HL-60 (cell line): ENCODE data around the gene HAUS1.

Source experiments
- DNase-seq, 2 experiments: peaks; one replicate each; pipeline ENCODE4 v3.0.0-alpha.2; 2010 to 2020; ENCODE audit warnings: low read depth in 1 of 2, low spot score in 1 of 2
- H3K27ac ChIP-seq: fragments of 250-450 bp; sonication (Bioruptor Pico); replicated peaks from 2 replicates; pipeline ENCODE4 v1.5.1; 2020; ENCODE audit warnings: mild to moderate bottlenecking, moderate library complexity
- H3K27me3 ChIP-seq: fragments of 250-450 bp; sonication (Bioruptor Pico); 2 replicates; pipeline ENCODE4 v1.5.1; 2021; ENCODE audit warnings: mild to moderate bottlenecking, moderate library complexity; ENCODE audit not compliant: insufficient read depth, poor library complexity, severe bottlenecking
- H3K4me3 ChIP-seq: replicated peaks from 2 replicates; pipeline ENCODE4 v1.5.1; 2011; ENCODE audit warnings: mild to moderate bottlenecking, control low read depth, low read length; ENCODE audit not compliant: insufficient read depth
- GABPA ChIP-seq: IDR thresholded peaks from 2 replicates; pipeline ENCODE4 v1.6.1; 2012; ENCODE audit warnings: low read depth
- POLR2AphosphoS5 ChIP-seq: IDR thresholded peaks from 2 replicates; pipeline ENCODE4 v1.6.1; 2012; ENCODE audit warnings: low read depth
- SPI1 ChIP-seq: IDR thresholded peaks from 2 replicates; pipeline ENCODE4 v1.6.1; 2012; ENCODE audit warnings: low read depth, mild to moderate bottlenecking, borderline replicate concordance
- TF ChIP-seq, protein P1 (sequence below): IDR thresholded peaks from 2 replicates; pipeline ENCODE4 v1.6.1; 2012; ENCODE audit warnings: low read depth; ENCODE audit not compliant: insufficient replicate concordance
- TF ChIP-seq, protein P2 (sequence below): IDR thresholded peaks from one replicate; pipeline ENCODE4 v1.5.1; 2011; ENCODE audit warnings: low read length, control low read depth, inconsistent platforms; ENCODE audit not compliant: insufficient read depth

HAUS1 gene

DNA sequence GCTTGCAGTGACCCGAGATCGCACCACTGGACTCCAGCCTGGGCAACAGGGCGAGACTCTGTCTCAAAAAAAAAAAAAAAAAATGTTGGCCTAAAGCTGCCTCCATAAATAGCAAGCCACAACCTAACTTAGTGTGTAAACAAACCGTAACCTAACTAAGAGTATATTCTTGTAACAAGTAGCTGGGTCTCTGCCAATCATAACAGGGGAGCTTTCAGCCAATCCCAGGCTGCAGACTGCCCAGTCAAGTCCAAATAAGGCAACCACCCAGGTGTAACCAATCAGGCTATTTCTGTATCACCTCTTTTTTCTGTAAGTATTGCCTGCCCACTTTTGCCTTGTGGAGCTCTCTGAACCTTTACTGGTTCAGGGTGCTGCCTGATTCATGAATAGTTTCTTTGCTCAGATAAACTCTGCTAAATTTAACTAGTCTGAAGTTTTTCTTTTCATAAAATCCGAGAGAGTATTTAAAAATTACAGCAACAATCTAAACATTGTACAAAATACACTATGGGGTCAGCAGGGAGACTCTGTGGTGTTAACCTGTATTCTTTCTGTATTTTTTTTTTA is 36.7 kb upstream of the HAUS1 start:
- DNase-seq: no peak
- Histone ChIP-seq H3K27me3 (no peaks in the 10 kb centered on the region), H3K4me3 (no peak overlapping the region), H3K27ac (no peak overlapping the region)
- TF ChIP-seq SPI1 (no peak), POLR2AphosphoS5 (no peak), GABPA (no peak)
- TF ChIP-seq, protein P1, sequence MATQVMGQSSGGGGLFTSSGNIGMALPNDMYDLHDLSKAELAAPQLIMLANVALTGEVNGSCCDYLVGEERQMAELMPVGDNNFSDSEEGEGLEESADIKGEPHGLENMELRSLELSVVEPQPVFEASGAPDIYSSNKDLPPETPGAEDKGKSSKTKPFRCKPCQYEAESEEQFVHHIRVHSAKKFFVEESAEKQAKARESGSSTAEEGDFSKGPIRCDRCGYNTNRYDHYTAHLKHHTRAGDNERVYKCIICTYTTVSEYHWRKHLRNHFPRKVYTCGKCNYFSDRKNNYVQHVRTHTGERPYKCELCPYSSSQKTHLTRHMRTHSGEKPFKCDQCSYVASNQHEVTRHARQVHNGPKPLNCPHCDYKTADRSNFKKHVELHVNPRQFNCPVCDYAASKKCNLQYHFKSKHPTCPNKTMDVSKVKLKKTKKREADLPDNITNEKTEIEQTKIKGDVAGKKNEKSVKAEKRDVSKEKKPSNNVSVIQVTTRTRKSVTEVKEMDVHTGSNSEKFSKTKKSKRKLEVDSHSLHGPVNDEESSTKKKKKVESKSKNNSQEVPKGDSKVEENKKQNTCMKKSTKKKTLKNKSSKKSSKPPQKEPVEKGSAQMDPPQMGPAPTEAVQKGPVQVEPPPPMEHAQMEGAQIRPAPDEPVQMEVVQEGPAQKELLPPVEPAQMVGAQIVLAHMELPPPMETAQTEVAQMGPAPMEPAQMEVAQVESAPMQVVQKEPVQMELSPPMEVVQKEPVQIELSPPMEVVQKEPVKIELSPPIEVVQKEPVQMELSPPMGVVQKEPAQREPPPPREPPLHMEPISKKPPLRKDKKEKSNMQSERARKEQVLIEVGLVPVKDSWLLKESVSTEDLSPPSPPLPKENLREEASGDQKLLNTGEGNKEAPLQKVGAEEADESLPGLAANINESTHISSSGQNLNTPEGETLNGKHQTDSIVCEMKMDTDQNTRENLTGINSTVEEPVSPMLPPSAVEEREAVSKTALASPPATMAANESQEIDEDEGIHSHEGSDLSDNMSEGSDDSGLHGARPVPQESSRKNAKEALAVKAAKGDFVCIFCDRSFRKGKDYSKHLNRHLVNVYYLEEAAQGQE: no peak
- TF ChIP-seq, protein P2, sequence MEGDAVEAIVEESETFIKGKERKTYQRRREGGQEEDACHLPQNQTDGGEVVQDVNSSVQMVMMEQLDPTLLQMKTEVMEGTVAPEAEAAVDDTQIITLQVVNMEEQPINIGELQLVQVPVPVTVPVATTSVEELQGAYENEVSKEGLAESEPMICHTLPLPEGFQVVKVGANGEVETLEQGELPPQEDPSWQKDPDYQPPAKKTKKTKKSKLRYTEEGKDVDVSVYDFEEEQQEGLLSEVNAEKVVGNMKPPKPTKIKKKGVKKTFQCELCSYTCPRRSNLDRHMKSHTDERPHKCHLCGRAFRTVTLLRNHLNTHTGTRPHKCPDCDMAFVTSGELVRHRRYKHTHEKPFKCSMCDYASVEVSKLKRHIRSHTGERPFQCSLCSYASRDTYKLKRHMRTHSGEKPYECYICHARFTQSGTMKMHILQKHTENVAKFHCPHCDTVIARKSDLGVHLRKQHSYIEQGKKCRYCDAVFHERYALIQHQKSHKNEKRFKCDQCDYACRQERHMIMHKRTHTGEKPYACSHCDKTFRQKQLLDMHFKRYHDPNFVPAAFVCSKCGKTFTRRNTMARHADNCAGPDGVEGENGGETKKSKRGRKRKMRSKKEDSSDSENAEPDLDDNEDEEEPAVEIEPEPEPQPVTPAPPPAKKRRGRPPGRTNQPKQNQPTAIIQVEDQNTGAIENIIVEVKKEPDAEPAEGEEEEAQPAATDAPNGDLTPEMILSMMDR: no peak

DNA sequence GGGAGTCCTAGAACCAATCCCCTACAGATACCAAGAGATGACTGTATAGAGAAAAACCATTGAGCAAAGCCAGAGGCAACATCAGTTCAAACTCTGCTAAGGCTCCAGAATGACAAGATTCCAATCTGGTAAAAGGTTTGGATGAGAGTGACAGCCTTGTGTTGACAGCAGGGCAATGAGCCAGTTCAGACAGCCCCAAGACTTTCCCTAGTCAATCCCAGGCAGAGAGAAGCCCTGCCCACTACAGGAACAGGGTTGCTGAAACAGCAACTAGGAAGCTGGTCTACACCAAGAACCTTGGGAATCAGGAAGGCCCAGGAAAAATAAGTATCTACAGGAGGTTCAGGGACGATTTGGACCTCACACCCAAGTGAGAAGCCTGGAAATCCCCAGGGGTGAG is 35.4 kb upstream of the HAUS1 start:
- Histone ChIP-seq H3K4me3 (no peak overlapping the region), H3K27ac (no peak overlapping the region), H3K27me3 (no peaks in the 10 kb centered on the region)
- TF ChIP-seq, protein P1: no peak
- no peak for TF ChIP-seq SPI1
- TF ChIP-seq, protein P2: no peak
- no peak for TF ChIP-seq GABPA
- no peak for TF ChIP-seq POLR2AphosphoS5
- DNase-seq: no peak

DNA sequence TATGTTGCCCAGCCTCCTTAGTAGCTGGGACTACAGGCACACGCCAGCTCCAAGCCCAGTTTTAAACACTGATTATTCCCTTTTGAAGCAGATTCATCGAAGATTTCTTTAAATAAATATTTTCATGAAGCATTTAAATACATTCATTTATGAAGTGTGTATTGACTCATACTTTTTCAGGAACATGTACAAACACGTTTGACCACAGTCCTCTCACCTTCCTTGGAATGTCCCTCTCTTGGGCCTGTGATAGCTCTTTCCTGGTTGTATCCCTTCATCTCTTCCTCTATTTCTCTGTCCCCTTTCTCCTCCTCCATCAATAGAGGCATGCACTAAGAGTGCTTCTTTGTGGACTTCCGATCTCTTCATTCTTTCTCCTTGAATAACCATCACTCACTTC is 34.7 kb upstream of the HAUS1 start:
- Histone ChIP-seq H3K27ac (peak overlapping the region; percentile 85), H3K27me3 (no peaks in the 10 kb centered on the region), H3K4me3 (peak overlapping the region; percentile 85; the same call in 1 of the 2 replicates)
- no peak for TF ChIP-seq POLR2AphosphoS5
- TF ChIP-seq, protein P1: no peak
- TF ChIP-seq, protein P2: no peak
- TF ChIP-seq SPI1: no peak
- DNase-seq: no peak
